GM19324 (cell line): ENCODE data around the gene GLG1.
"Not testable (repeated sequence)": the region's sequence is repeated elsewhere in the genome, so short reads cannot be mapped to it uniquely, and the experiment has no call there.

ENCODE experiments used
- ATAC-seq: cut with Tn5 transposase; IDR thresholded peaks from one replicate; pipeline ENCODE4 v1.9.1; 2021; ENCODE audit warnings: mild to moderate bottlenecking, moderate library complexity; ENCODE audit not compliant: unreplicated experiment, low FRiP score

GLG1 gene

GRCh38 chr16:74575807-74576643 is 30.9 kb downstream of the GLG1 start:
- ATAC-seq = no peak

- ATAC-seq = no peak
These were observed 31.6 kb downstream of the GLG1 start for GRCh38 chr16:74575175-74575806.

GRCh38 chr16:74574146-74574545 is 32.8 kb downstream of the GLG1 start:
- ATAC-seq = no peak

- ATAC-seq = no peak
These were observed 33.3 kb downstream of the GLG1 start for GRCh38 chr16:74573622-74574021.

GRCh38 chr16:74570412-74571301 is 36.3 kb downstream of the GLG1 start:
- no peak for ATAC-seq

GRCh38 chr16:74568961-74569631 is 37.8 kb downstream of the GLG1 start:
- no peak for ATAC-seq

GRCh38 chr16:74567901-74568300 is 39.0 kb downstream of the GLG1 start:
- ATAC-seq = no peak

GRCh38 chr16:74565378-74565777 is 41.5 kb downstream of the GLG1 start:
- no peak for ATAC-seq

- ATAC-seq = no peak
These were observed 42.4 kb downstream of the GLG1 start for GRCh38 chr16:74564451-74564984.

- no peak for ATAC-seq
These were observed 43.1 kb downstream of the GLG1 start for GRCh38 chr16:74563828-74564263.

GRCh38 chr16:74562117-74562516 is 44.8 kb downstream of the GLG1 start:
- ATAC-seq = no peak

- ATAC-seq = no peak
These were observed 45.3 kb downstream of the GLG1 start for GRCh38 chr16:74561626-74562025.

- ATAC-seq = no peak
These were observed 46.0 kb downstream of the GLG1 start for GRCh38 chr16:74560912-74561311.

- no peak for ATAC-seq
These were observed 48.0 kb downstream of the GLG1 start for GRCh38 chr16:74558873-74559272.

GRCh38 chr16:74557275-74557674 is 49.6 kb downstream of the GLG1 start:
- ATAC-seq = no peak

GRCh38 chr16:74556375-74556922 is 50.5 kb downstream of the GLG1 start:
- ATAC-seq = no peak

GRCh38 chr16:74552357-74552756 is 54.6 kb downstream of the GLG1 start:
- ATAC-seq = not testable (repeated sequence)

- ATAC-seq = not testable (repeated sequence)
These were observed 56.5 kb downstream of the GLG1 start for GRCh38 chr16:74550227-74551019.

- not testable (repeated sequence) for ATAC-seq
These were observed 60.8 kb downstream of the GLG1 start for GRCh38 chr16:74546112-74546511.
